ENCODE results near the gene RAB7A.

RAB7A gene

GRCh38 chr3:128788268-128788869, 62.4 kb downstream of the RAB7A start:
- DNase-seq (ENCODE audit: low read depth): no peak

- no peak for DNase-seq (ENCODE audit: low read depth)
Measured at GRCh38 chr3:128794067-128794768, 68.2 kb downstream of the RAB7A start.

DNA sequence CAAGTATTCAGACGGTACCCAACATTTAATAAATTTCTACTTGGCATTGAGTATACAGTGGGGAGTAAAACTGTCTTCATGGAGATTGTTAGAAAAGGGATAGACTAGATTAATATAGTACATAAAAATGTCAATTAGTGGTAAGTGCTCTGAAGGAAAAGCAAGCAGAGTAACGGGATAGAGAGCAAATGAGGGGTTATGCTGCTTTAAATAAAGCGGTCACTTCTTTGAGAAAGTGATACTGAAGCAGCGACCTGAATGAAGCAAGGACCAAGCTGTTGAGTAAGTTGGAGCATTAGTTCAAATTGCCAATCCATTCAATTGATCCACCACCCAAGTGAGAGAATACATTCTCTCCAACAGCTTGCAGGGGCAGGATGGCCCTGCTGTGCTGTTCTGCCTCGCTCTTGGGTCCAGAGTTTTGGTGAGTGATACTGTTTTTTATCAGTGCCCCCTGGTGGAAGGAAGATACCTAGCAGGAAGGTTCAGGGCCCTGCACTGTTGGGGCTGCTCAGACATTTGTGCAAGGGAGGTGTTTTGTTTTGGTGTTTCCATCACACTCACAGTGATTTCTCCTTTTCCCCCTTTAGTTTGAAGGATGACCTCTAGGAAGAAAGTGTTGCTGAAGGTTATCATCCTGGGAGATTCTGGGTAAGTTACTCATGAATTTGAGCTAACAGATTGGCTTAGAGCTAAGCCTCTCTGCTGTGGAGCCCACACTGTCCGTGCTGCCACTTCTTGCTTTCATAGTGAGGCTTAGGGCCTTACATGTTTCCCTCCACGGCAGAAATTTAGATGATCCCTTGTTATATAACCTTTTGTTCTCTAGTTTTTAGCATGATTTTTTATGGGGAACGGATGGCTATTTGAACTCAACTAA, 69.0 kb downstream of the RAB7A start:
- no peak for DNase-seq (ENCODE audit: low read depth)

GRCh38 chr3:128799653-128800052, 73.7 kb downstream of the RAB7A start:
- DNase-seq (ENCODE audit: low read depth): no peak

DNA sequence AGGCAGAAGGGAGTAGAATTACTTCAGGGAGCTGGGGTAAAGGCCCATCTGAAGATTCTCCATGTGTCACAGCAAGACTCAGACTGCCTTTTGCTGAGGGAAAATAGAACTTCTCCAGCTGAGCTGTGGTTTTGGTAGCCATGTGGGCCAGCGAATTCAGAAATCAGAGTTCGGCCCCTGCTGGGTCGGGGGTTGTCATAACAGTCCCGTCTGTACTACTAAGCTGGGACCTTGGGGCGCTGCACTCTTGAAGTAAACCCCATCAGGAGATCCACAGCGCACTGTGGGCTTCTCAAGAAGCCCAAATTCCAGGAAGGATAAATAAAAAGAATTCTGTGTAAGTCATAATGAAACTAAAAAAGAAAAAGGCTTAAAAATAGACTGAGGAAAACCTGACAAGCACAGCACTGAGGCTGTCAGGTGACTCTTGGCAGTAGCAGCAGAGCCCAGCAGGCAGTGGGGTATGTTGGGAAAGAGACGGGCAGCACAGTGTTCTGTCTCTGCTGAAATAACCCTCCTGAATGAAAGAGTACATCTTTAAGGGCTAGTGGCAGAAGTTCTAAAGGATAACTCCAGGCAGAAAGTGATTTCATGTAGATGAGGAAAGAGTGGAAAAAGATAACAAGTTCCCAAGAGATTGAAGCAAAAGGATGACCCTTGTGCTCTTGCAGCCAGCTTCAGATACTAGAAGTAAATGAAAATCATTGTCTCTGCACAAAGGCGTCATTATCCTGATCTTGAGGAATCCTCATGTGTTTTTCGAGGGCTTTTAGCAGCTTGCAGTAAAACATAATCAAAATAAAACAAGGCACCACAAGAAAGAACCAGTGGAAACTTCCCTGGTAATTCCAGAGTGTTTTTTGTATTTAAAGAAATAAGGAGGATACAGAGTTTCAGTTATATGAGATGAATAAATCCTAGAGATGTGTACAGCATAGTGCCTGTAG, 74.5 kb downstream of the RAB7A start:
- DNase-seq (ENCODE audit: low read depth): no peak

DNA sequence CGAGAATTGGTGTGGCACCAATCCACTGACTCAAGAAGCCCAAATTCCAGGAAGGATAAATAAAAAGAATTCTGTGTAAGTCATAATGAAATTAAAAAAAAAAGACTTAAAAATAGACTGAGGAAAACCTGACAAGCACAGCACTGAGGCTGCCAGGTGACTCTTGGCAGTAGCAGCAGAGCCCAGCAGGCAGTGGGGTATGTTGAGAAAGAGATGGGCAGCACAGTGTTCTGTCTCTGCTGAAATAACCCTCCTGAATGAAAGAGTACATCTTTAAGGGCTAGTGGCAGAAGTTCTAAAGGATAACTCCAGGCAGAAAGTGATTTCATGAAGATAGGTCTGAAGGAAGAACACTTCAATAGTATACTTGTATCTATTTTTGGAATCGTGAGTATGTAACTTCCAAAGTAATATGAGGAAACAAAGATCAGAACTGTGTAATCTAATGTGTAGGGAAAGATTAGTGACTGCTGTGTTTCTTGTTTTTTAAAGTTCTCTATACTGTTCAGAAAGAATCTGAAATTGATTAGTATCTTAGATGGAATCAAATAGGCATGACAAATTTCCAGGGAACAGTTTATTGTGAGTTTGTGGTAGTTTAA, 75.9 kb downstream of the RAB7A start:
- no peak for DNase-seq (ENCODE audit: low read depth)

DNA sequence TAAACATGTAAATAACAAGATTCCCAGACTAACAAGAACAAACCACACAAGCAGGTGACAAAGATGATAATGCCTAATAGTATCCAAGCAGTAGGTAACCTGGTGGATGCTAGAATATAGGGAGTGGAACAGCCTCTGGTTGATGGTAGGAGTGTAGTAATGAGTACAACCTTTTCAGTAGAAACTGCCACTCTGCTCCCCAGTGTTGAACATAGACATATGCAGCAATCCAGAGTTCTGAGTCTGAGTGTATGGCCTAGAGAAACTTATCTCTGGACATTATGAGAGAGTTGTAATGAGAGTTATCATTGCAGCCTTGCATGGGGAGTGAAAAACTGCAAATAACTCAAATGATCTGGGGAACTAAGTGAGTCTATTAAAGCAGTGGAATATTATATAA, 77.3 kb downstream of the RAB7A start:
- no peak for DNase-seq (ENCODE audit: low read depth)

- DNase-seq (ENCODE audit: low read depth): no peak
Measured at GRCh38 chr3:128804017-128804810, 78.2 kb downstream of the RAB7A start.

DNA sequence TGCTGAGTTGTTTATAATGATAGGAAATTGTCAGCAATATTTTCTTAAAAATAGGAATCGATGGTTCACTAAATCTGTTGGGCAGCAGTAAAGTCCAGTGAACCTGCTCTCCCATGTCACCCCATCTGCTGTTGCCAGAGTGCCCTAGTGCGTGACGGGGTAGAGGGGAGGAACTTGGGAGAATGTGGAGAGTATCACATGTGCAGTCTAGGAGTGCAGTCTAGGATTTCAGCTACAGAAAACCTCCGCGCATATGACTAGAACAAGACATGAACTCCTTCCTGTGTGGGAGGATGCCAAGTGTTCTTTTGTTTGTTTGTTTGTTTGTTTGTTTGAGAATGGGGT, 78.8 kb downstream of the RAB7A start:
- DNase-seq (ENCODE audit: low read depth): no peak

DNA sequence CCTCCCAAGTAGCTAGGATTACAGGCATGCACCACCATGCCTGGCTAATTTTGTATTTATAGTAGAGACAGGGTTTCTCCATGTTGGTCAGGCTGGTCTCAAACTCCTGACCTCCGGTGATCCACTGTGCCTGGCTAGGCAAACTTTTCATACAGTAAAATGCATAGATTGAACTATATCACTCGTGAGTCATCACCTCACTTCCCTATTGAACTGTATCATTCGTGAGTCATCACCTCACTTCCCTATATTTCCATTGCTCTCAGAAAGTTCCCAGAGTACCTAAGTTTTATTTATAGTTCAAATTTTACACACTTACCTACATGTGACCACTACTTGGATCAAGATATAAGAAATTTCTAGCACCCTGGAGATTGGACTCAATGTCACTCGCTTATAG, 79.8 kb downstream of the RAB7A start:
- DNase-seq (ENCODE audit: low read depth): no peak

GRCh38 chr3:128806588-128806987, 80.6 kb downstream of the RAB7A start:
- no peak for DNase-seq (ENCODE audit: low read depth)

- DNase-seq (ENCODE audit: low read depth): no peak
Measured at GRCh38 chr3:128807186-128807830, 81.3 kb downstream of the RAB7A start.

DNA sequence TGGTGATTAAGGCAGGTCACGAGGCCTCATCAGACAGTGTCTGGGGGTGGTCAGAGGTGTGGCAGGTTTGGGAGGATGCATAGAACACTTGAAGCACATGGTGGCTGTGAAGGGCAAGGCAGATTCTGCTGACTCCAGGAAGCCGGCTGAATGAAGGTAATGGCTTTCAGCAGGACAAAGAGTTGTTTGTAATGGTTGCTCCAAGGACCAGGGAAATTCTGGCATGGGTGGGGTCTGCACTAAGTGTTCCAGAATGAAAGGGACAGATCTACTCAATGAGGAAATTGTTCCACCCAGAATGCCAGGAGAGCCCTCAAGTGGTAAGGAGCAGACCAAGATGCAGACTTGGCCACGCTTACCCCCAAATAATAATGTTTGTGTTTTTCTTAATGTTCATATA, 82.7 kb downstream of the RAB7A start:
- DNase-seq (ENCODE audit: low read depth): no peak

DNA sequence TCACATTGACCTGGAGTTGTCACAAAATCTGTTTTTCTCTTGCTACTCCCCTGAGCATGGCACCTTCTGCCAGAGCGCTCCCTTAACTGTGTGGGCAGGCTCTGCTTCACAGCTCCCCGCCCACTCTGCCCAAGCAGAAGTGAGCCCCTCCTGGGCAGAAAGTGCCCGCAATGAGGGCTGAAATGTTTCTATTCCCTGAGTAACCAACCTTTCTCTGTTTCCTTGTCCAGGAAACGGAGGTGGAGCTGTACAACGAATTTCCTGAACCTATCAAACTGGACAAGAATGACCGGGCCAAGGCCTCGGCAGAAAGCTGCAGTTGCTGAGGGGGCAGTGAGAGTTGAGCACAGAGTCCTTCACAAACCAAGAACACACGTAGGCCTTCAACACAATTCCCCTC, 87.1 kb downstream of the RAB7A start:
- no peak for DNase-seq (ENCODE audit: low read depth)

DNA sequence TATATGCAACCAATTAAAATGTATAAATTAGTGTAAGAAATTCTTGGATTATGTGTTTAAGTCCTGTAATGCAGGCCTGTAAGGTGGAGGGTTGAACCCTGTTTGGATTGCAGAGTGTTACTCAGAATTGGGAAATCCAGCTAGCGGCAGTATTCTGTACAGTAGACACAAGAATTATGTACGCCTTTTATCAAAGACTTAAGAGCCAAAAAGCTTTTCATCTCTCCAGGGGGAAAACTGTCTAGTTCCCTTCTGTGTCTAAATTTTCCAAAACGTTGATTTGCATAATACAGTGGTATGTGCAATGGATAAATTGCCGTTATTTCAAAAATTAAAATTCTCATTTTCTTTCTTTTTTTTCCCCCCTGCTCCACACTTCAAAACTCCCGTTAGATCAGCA, 88.1 kb downstream of the RAB7A start:
- no peak for DNase-seq (ENCODE audit: low read depth)

- DNase-seq (ENCODE audit: low read depth): no peak
Measured at GRCh38 chr3:128814519-128815317, 88.7 kb downstream of the RAB7A start.

DNA sequence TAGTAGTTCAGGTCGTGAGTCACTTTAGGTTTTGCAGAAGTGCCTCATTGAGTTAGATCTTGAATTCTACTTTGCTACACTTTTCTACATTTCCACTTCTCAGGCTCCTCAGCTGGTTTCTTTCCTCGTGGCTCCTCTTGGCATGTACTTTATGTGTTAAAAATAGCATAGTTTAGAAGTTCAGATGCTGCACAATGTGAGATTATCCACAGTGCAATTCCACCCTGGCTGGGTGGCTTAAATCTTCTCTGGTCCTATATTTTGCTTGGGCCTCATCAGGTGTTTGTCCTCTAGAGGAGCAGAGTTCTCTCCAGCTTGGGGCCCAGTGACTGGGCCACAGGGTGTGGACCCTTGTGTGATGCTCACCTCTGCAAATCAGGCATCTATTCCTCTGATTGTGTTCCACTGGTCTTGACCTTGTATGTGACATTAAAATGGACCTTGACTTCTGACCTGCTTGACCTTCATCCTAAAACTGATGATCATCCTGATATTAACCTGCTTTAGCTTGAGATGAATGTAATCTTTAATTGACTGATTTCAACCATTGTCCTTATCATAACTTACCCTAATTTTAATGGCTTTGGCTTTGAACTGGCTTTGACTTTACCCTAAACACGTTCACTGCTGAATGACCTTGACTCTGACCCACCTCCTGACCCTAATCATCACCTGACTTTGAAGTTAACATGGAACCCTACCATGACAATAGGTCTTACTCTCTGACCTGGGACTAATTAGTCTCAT, 89.5 kb downstream of the RAB7A start:
- DNase-seq (ENCODE audit: low read depth): no peak

DNA sequence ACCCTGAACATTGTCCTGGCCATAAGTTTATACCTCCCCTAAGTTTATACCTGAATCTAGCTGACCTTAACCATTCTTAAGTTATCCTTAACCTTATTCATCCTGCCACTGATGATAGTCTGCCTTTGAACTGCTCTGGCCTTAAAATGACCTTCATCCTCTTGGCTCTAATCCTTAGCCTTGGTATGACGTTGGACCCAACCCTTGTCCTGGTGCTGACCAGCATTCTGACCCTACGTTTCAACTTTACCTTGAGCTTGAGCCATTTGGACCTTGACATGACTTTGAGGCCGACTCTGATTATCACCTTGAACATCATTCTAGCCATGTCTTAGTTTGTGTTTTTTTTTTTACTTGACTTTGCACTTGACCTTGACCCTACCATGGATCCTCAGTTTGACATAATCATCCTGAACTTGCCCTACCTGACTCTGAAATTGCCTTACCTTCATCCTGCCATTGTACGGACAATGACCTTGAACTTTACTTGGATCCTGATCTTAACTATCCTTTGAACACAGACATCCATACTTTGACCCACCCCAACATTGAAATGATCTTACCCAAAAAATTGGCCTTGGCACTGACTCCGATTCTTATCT, 92.3 kb downstream of the RAB7A start:
- no peak for DNase-seq (ENCODE audit: low read depth)

Measured in stimulated activated CD8-positive, alpha-beta memory T cell treated with anti-CD3 and anti-CD28 coated beads, Interleukin-7, amount 100 ng/mL, for 24 hours (primary cell).